K562 (cell line): Measurements from ENCODE around the gene OMP. TPM values are rescaled to one million over a fixed set of nuclear protein-coding genes. Genes with fewer than 3 reads are reported as not detected.

Source experiments
- BCL6 ChIP-seq: fragments of 250-450 bp; sonication (Bioruptor Pico); IDR thresholded peaks from 2 replicates; pipeline ENCODE4 v1.4.0; 2020
- DIDO1 ChIP-seq: fragments of 450-650 bp; IDR thresholded peaks from 2 replicates; pipeline ENCODE4 v1.6.1; 2016; ENCODE audit warnings: low read depth, missing biosample characterization, missing genetic modification characterization
- HSF4 ChIP-seq: fragments of 250-450 bp; sonication (Bioruptor Pico); IDR thresholded peaks from 2 replicates; pipeline ENCODE4 v2.1.2; 2022; ENCODE audit warnings: mild to moderate bottlenecking, moderate library complexity, borderline replicate concordance
- JUND ChIP-seq, 2 experiments: IDR thresholded peaks; 2 replicates in 1 of 2; 3 replicates in 1 of 2; pipeline ENCODE4 v1.6.1; 2011; ENCODE audit warnings: borderline replicate concordance in 2 of 2, low read depth in 2 of 2, low read length in 2 of 2, improper control_type of control experiment in 1 of 2, missing biosample characterization in 1 of 2, missing genetic modification characterization in 1 of 2, missing genetic modification reagents in 1 of 2
- KDM1A ChIP-seq, 2 experiments: fragments of 450-650 bp; IDR thresholded peaks; 2 replicates each; pipeline ENCODE4 v1.6.1; 2016; ENCODE audit warnings: mild to moderate bottlenecking in 2 of 2
- MIER1 ChIP-seq: fragments of 450-650 bp; IDR thresholded peaks from 2 replicates; pipeline ENCODE4 v1.6.1; 2016; ENCODE audit warnings: antibody characterized with exemption, mild to moderate bottlenecking, low read depth
- NCOA1 ChIP-seq: fragments of 450-650 bp; IDR thresholded peaks from 2 replicates; pipeline ENCODE4 v1.6.1; 2016; ENCODE audit warnings: low read depth
- RBFOX2 ChIP-seq: fragments of 200-400 bp; formaldehyde crosslinking; IDR thresholded peaks from 2 replicates; pipeline ENCODE4 v1.6.1; 2017; ENCODE audit warnings: low read depth, mild to moderate bottlenecking, low read length, moderate library complexity
- RHOXF2B ChIP-seq: fragments of 250-450 bp; sonication (Bioruptor Pico); conservative IDR thresholded peaks from 2 replicates; pipeline ENCODE4 v1.5.1; 2021
- SMAD2 ChIP-seq: fragments of 150-350 bp; IDR thresholded peaks from 2 replicates; pipeline ENCODE4 v1.6.1; 2014; ENCODE audit warnings: low read depth, mild to moderate bottlenecking, low read length
- STAT5B ChIP-seq: fragments of 250-450 bp; sonication (Bioruptor Pico); IDR thresholded peaks from 2 replicates; pipeline ENCODE4 v1.8.0; 2021; ENCODE audit warnings: mild to moderate bottlenecking, inconsistent platforms
- TCFL5 ChIP-seq: fragments of 250-450 bp; sonication (Bioruptor Pico); conservative IDR thresholded peaks from 2 replicates; pipeline ENCODE4 v1.6.1; 2021; ENCODE audit warnings: mild to moderate bottlenecking, moderate library complexity, matching md5 sums
- ZFX ChIP-seq: sonication (generic); formaldehyde crosslinking; IDR thresholded peaks from 2 replicates; pipeline ENCODE4 v1.8.0; 2022; ENCODE audit warnings: mild to moderate bottlenecking, missing genetic modification reagents, moderate library complexity
- ZNF583 ChIP-seq: fragments of 250-450 bp; sonication (Bioruptor Pico); IDR thresholded peaks from 2 replicates; pipeline ENCODE4 v1.4.0; 2020
- ZNF764 ChIP-seq: fragments of 250-450 bp; sonication (Bioruptor Pico); IDR thresholded peaks from 2 replicates; pipeline ENCODE4 v1.4.0; 2020; ENCODE audit warnings: low read depth, mild to moderate bottlenecking, moderate library complexity
- polyA plus RNA-seq, 8 experiments: library from polyadenylated mRNA; depleted of rRNA in 4 of 8; stranded (reverse) in 5 of 8; unstranded in 3 of 8; fragments of >200 nt; fragmentation: Nextera tagmentation in 2 of 8; fragmentation: Illumina TruSeq in 1 of 8; extraction: Ambion mirVana in 2 of 8; extraction: Trizol in 1 of 8; gene quantifications; 2 replicates each; pipeline versions ENCODE4 v1.2.1 to v1.2.3, GENCODE V29; 2011 to 2014; ENCODE audit warnings: inconsistent platforms in 1 of 8, missing spikeins in 1 of 8
- total RNA-seq, 7 experiments: library from RNA; depleted of rRNA in 6 of 7; stranded (reverse); fragments of >200 nt in 6 of 7; fragmentation: Illumina TruSeq in 2 of 7; extraction: Trizol in 2 of 7; gene quantifications; 2 replicates each; pipeline versions ENCODE4 v1.2.1 to v1.2.3, GENCODE V29; 2011 to 2021; ENCODE audit warnings: low replicate concordance in 1 of 7
- TF ChIP-seq, protein P1 (sequence below): fragments of 200-800 bp; sonication (Bioruptor generic); IDR thresholded peaks from 2 replicates; pipeline ENCODE4 v1.6.1; 2017; ENCODE audit warnings: missing genetic modification characterization, missing compliant biosample characterization
- TF ChIP-seq, protein P2 (sequence below): fragments of 250-450 bp; sonication (Bioruptor Pico); IDR thresholded peaks from 2 replicates; pipeline ENCODE4 v1.5.0; 2021
- TF ChIP-seq, protein P3 (sequence below), 2 experiments: IDR thresholded peaks; 2 replicates each; pipeline ENCODE4 v1.6.1; 2011; ENCODE audit warnings: borderline replicate concordance in 1 of 2, control low read depth in 1 of 2, low read depth in 1 of 2, low read length in 1 of 2, mild to moderate bottlenecking in 1 of 2, mixed read lengths in 1 of 2, moderate library complexity in 1 of 2; ENCODE audit not compliant: insufficient read depth in 1 of 2, insufficient read length in 1 of 2, poor library complexity in 1 of 2, severe bottlenecking in 1 of 2; ENCODE audit errors: extremely low read depth in 1 of 2
- TF ChIP-seq, protein P4 (sequence below): fragments of 250-450 bp; sonication (Bioruptor Pico); IDR thresholded peaks from 2 replicates; pipeline ENCODE4 v1.5.0; 2021; ENCODE audit warnings: mild to moderate bottlenecking, moderate library complexity

OMP gene
- total and polyA plus RNA-seq, 9 of the 15 experiments (the other 6 are each of a cell fraction or from before 2014, with no cell fraction given) = not detected

DNA sequence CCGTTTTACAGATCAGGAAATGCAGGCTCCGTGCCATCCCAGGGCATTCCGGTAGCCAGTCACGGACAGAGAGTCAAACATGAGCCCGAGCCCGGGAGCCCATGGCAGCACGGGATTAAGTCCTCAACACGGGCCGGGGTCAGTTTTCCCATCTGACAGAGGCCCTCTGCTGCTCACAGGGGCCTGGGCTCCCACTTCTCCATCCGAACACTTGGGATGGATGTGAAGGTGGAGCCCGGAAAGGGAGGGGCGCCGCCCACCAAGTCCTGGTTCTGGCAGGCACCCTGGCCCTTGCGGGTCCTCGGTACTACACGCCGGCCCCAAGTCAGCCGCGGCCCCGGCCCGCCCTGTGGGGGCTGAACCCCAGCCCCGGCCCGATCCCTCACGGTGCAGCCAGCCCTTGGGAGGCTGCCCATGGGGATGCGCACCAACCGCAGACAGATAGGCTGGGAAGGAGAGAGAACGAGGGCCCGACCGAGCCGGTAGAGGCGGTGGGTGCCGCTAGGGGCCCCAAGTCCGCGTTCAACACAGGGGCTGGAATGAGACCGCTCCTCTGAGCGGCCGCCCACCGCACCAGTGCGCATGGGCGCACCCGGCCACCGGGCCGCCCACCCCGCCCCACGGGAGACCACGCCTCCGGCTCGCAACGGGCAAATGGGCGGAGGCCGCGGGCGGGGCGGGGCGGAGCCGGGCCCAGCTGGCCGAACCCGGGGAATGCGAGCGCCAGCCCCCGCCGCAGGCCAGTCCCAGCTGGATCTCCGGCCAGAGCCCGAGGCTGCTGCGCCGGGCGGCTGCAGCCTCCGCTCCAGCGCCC, 36.2 kb upstream of the OMP start, which contains the start of gene CAPN5 (continued):
- TF ChIP-seq, protein P1, sequence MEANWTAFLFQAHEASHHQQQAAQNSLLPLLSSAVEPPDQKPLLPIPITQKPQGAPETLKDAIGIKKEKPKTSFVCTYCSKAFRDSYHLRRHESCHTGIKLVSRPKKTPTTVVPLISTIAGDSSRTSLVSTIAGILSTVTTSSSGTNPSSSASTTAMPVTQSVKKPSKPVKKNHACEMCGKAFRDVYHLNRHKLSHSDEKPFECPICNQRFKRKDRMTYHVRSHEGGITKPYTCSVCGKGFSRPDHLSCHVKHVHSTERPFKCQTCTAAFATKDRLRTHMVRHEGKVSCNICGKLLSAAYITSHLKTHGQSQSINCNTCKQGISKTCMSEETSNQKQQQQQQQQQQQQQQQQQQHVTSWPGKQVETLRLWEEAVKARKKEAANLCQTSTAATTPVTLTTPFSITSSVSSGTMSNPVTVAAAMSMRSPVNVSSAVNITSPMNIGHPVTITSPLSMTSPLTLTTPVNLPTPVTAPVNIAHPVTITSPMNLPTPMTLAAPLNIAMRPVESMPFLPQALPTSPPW = peak; percentile 88; the same call in 1 of the 2 replicates
- TF ChIP-seq MIER1 (no peak), NCOA1 (no peak), RBFOX2 (peak; percentile 58), DIDO1 (tag) (no peak), RHOXF2B (no peak), HSF4 (CRISPR knock-in tag) (no peak), ZNF764 (CRISPR knock-in tag) (no peak), KDM1A (IDR thresholded peaks at IDR 0.05) (no peak), JUND (IDR thresholded peaks at IDR 0.05; ENCODE audit: borderline replicate concordance, low read depth, low read length) (0 out of 2 replicates have a peak, but pooled peaks have one; percentile 2), JUND (tag; IDR thresholded peaks at IDR 0.05; ENCODE audit: borderline replicate concordance, low read depth, low read length) (no peak), ZFX (peak; percentile 75), BCL6 (CRISPR knock-in tag) (no peak), ZNF583 (0 out of 2 replicates have a peak, but pooled peaks have one; percentile 28), STAT5B (CRISPR knock-in tag) (no peak), SMAD2 (no peak), TCFL5 (no peak)
- TF ChIP-seq, protein P2, sequence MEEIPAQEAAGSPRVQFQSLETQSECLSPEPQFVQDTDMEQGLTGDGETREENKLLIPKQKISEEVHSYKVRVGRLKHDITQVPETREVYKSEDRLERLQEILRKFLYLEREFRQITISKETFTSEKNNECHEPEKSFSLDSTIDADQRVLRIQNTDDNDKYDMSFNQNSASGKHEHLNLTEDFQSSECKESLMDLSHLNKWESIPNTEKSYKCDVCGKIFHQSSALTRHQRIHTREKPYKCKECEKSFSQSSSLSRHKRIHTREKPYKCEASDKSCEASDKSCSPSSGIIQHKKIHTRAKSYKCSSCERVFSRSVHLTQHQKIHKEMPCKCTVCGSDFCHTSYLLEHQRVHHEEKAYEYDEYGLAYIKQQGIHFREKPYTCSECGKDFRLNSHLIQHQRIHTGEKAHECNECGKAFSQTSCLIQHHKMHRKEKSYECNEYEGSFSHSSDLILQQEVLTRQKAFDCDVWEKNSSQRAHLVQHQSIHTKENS (CRISPR knock-in tag) = no peak
- TF ChIP-seq, protein P3, sequence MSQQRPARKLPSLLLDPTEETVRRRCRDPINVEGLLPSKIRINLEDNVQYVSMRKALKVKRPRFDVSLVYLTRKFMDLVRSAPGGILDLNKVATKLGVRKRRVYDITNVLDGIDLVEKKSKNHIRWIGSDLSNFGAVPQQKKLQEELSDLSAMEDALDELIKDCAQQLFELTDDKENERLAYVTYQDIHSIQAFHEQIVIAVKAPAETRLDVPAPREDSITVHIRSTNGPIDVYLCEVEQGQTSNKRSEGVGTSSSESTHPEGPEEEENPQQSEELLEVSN (IDR thresholded peaks at IDR 0.05; ENCODE audit: borderline replicate concordance in 1 of 2, extremely low read depth in 1 of 2, insufficient read depth in 1 of 2, insufficient read length in 1 of 2, low read depth in 1 of 2, low read length in 1 of 2, poor library complexity in 1 of 2, severe bottlenecking in 1 of 2) = no peak
- TF ChIP-seq, protein P4, sequence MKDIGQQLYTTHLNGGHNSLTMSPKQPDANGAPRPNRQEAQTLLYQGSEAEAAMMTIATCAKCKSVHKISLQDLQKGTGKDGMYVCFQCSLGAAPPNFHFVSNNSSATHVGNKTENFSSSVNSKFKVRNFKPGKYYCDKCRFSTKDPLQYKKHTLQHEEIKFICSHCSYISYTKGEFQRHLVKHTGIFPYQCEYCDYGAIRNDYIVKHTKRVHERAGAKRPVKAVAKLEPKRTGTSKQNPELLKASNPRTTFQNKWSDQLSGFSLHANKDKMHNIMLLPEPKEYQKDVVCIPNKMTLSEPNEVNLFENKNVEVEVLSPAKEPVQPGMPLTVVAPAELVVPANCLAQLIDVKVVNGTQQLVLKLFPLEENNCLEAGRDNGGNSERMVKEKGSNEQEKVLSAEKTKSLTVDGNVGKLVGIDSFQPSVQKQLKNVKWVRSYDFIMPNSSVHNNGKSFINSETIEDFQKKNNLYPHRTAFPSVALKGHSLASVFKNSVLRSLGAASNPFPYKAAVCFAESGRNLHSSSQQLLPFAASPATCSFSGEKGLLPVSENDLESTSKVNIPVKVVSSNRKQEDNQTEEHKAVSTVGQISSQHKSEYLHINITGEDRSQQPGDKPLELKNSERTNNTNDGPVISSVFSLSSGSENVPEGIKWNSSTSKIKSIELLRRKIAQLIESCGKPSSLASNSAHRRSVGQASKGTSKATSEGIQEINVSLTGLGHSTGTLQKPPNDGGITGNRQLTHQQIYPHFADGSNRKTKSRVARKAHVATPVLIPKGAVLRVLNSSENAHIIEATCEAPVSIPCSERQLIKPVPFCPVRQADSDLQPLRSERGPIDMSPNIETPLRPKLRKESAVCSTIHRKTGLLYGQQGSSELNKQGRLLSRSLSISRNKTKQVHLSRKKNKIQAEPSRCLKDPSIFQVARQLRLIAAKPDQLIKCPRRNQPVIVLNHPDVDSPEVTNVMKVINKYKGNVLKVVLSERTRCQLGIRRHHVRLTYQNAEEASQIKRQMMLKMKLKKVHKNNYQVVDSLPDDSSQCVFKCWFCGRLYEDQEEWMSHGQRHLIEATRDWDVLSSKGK (CRISPR knock-in tag) = no peak
